PC-3 (cell line): ENCODE measurements around the gene LHCGR. TPM values are rescaled to one million over a fixed set of nuclear protein-coding genes. Genes with fewer than 3 reads are reported as not detected.

ENCODE experiments used
- ATAC-seq: fragments of 200-7000 bp; cut with Tn5 transposase; 2 replicates; pipeline ENCODE4 v1.9.1; 2020; ENCODE audit warnings: mild to moderate bottlenecking, moderate library complexity
- BruUV-seq: library from RNA; stranded (reverse); fragments of 400-500 nt; replicated peaks from 2 replicates; lab custom pipeline; 2021; lab: Mats Ljungman, UMichigan
- CTCF ChIA-PET: fragments of 300-600 bp; sonication (Branson Sonifier 250); formaldehyde crosslinking; loops from one replicate; lab custom pipeline; 2022; ENCODE audit warnings: antibody characterized with exemption; lab: Charles Lee
- POLR2A ChIA-PET: fragments of 300-600 bp; sonication (Branson Sonifier 250); formaldehyde crosslinking; loops from one replicate; lab custom pipeline; 2022; ENCODE audit warnings: antibody characterized with exemption; ENCODE audit not compliant: unreplicated experiment; lab: Charles Lee
- DNase-seq: peaks from one replicate; pipeline ENCODE4 v3.0.0-alpha.2; 2015
- H2AFZ ChIP-seq: fragments of 300-600 bp; sonication (generic); 2 replicates; pipeline ENCODE4 v1.6.0; 2016; ENCODE audit warnings: antibody characterized with exemption, low read length
- H3F3A ChIP-seq: fragments of 300-600 bp; sonication (generic); one replicate; pipeline ENCODE4 v1.6.0; 2017; ENCODE audit warnings: antibody characterized with exemption, low read length, control low read depth, mild to moderate bottlenecking; ENCODE audit not compliant: unreplicated experiment
- H3K27ac ChIP-seq: fragments of 300-600 bp; sonication (generic); 2 replicates; pipeline ENCODE4 v1.5.1; 2016; ENCODE audit warnings: mild to moderate bottlenecking, low read length
- H3K27me3 ChIP-seq: fragments of 300-600 bp; sonication (generic); 2 replicates; pipeline ENCODE4 v1.6.1; 2016; ENCODE audit warnings: low read length, mixed read lengths
- H3K36me3 ChIP-seq: fragments of 300-600 bp; sonication (generic); 2 replicates; pipeline ENCODE4 v1.6.1; 2016; ENCODE audit warnings: low read depth, mixed run types, low read length, mixed read lengths
- H3K4me1 ChIP-seq: fragments of 300-600 bp; sonication (generic); 2 replicates; pipeline ENCODE4 v1.5.1; 2016; ENCODE audit warnings: low read length; ENCODE audit not compliant: insufficient read depth
- H3K4me2 ChIP-seq: fragments of 300-600 bp; sonication (generic); 2 replicates; pipeline ENCODE4 v1.6.0; 2016; ENCODE audit warnings: low read length
- H3K4me3 ChIP-seq: fragments of 300-600 bp; sonication (generic); 2 replicates; pipeline ENCODE4 v1.5.1; 2016; ENCODE audit warnings: mild to moderate bottlenecking, low read length, mixed read lengths
- H3K79me2 ChIP-seq: fragments of 300-600 bp; sonication (generic); 2 replicates; pipeline ENCODE4 v1.6.1; 2017; ENCODE audit warnings: low read length, mixed read lengths
- H3K9ac ChIP-seq: fragments of 300-600 bp; sonication (generic); 2 replicates; pipeline ENCODE4 v1.6.0; 2016; ENCODE audit warnings: mild to moderate bottlenecking, low read length
- H3K9me2 ChIP-seq: fragments of 300-600 bp; sonication (generic); replicated peaks from 2 replicates; pipeline ENCODE4 v1.6.1; 2016; ENCODE audit warnings: mixed run types, low read length, mixed read lengths
- H3K9me3 ChIP-seq: fragments of 300-600 bp; sonication (generic); 2 replicates; pipeline ENCODE4 v1.6.1; 2016; ENCODE audit warnings: low read length, mixed read lengths
- H4K20me1 ChIP-seq: fragments of 300-600 bp; sonication (generic); 2 replicates; pipeline ENCODE4 v1.6.1; 2016; ENCODE audit warnings: low read length, mixed read lengths
- CTCF ChIP-seq: fragments of 300-600 bp; sonication (generic); conservative IDR thresholded peaks from 2 replicates; pipeline ENCODE4 v1.5.1; 2017; ENCODE audit warnings: antibody characterized with exemption, low read depth, mild to moderate bottlenecking, low read length
- EZH2 ChIP-seq: fragments of 300-600 bp; sonication (generic); IDR thresholded peaks from one replicate; pipeline ENCODE4 v1.6.1; 2017; ENCODE audit warnings: antibody characterized with exemption, mild to moderate bottlenecking, low read length; ENCODE audit not compliant: unreplicated experiment
- EZH2phosphoT487 ChIP-seq: fragments of 300-600 bp; sonication (generic); IDR thresholded peaks from 2 replicates; pipeline ENCODE4 v1.6.1; 2018; ENCODE audit warnings: mild to moderate bottlenecking, antibody characterized with exemption, low read length, borderline replicate concordance
- intact Hi-C: fragments of 100-400 bp; cut with micrococcal nuclease; formaldehyde crosslinking; loops from 2 replicates; pipeline ENCODE4 v1.9.0; 2023
- total RNA-seq: library from RNA; depleted of rRNA; stranded (reverse); fragments of >200 nt; gene quantifications from 2 replicates; pipeline ENCODE4 v1.2.3, GENCODE V29; 2014

LHCGR gene
- total RNA-seq, 1 experiment from 2014 or later = not detected

- Histone ChIP-seq H3K4me1 (no peaks in the 10 kb centered on the region), H3K36me3 (no peaks in the 10 kb centered on the region), H2AFZ (no peak overlapping the region), H3K9me3 (no peaks in the 10 kb centered on the region), H3K9ac (no peak overlapping the region), H3K27ac (no peak overlapping the region), H3K27me3 (peaks cover 21% of the 10 kb centered on the region; the same call in 1 of the 2 replicates), H3K4me2 (no peak overlapping the region), H3F3A (no peaks in the 10 kb centered on the region), H3K9me2 (no peaks in the 10 kb centered on the region), H3K79me2 (no peaks in the 10 kb centered on the region), H4K20me1 (no peaks in the 10 kb centered on the region), H3K4me3 (no peak overlapping the region)
- DNase-seq (no peak), ATAC-seq (no peak)
- CTCF ChIA-PET = no interaction called here
- BruUV-seq = no TSS peak
- intact Hi-C loops = no loop called here
- TF ChIP-seq EZH2phosphoT487 (no peak), CTCF (no peak), EZH2 (no peak)
- POLR2A ChIA-PET = no interaction called here
Observed at GRCh38 chr2:48674933-48675332, 80.6 kb downstream of the LHCGR start.

GRCh38 chr2:48673581-48673980 is 81.9 kb downstream of the LHCGR start:
- DNase-seq = no peak
- ChIA-PET POLR2A (no interaction called here), CTCF (no interaction called here)
- no peak for ATAC-seq
- TF ChIP-seq CTCF (no peak), EZH2 (no peak), EZH2phosphoT487 (no peak)
- no peaks in the 10 kb centered on the region for H3K79me2 ChIP-seq
- no peaks in the 10 kb centered on the region for H3K9me2 ChIP-seq
- H3K4me2 ChIP-seq = no peak overlapping the region
- peaks cover 16% of the 10 kb centered on the region; the same call in 1 of the 2 replicates for H3K27me3 ChIP-seq
- intact Hi-C loops = no loop called here
- H3K9me3 ChIP-seq = no peaks in the 10 kb centered on the region
- H3K4me1 ChIP-seq = no peaks in the 10 kb centered on the region
- no peak overlapping the region for H3K4me3 ChIP-seq
- H2AFZ ChIP-seq = no peak overlapping the region
- no peaks in the 10 kb centered on the region for H4K20me1 ChIP-seq
- H3K36me3 ChIP-seq = no peaks in the 10 kb centered on the region
- no peaks in the 10 kb centered on the region for H3F3A ChIP-seq
- no peak overlapping the region for H3K27ac ChIP-seq
- no TSS peak for BruUV-seq
- no peak overlapping the region for H3K9ac ChIP-seq

- Histone ChIP-seq H3K27ac (no peak overlapping the region), H2AFZ (no peak overlapping the region), H3F3A (no peaks in the 10 kb centered on the region), H3K9ac (no peak overlapping the region), H3K79me2 (no peaks in the 10 kb centered on the region), H3K9me3 (no peaks in the 10 kb centered on the region), H3K4me3 (no peak overlapping the region), H3K4me2 (no peak overlapping the region), H3K36me3 (no peaks in the 10 kb centered on the region), H3K9me2 (no peaks in the 10 kb centered on the region), H3K27me3 (peaks cover 7% of the 10 kb centered on the region; the same call in 1 of the 2 replicates), H3K4me1 (no peaks in the 10 kb centered on the region), H4K20me1 (no peaks in the 10 kb centered on the region)
- DNase-seq (no peak), ATAC-seq (no peak)
- intact Hi-C loops = no loop called here
- BruUV-seq = no TSS peak
- ChIA-PET CTCF (no interaction called here), POLR2A (no interaction called here)
- TF ChIP-seq EZH2phosphoT487 (no peak), EZH2 (no peak), CTCF (no peak)
Observed at GRCh38 chr2:48668992-48669391, 86.5 kb downstream of the LHCGR start.
